HG03558 (cell line): Measurements from ENCODE around the gene FOLR3.
"Not testable (repeated sequence)": the region's sequence is repeated elsewhere in the genome, so short reads cannot be mapped to it uniquely, and the experiment has no call there.

Experiments
- ATAC-seq: cut with Tn5 transposase; IDR thresholded peaks from one replicate; pipeline ENCODE4 v1.9.1; 2021; ENCODE audit warnings: moderate number of reproducible peaks; ENCODE audit not compliant: unreplicated experiment; ENCODE audit errors: extremely low read depth

The FOLR3 gene

DNA sequence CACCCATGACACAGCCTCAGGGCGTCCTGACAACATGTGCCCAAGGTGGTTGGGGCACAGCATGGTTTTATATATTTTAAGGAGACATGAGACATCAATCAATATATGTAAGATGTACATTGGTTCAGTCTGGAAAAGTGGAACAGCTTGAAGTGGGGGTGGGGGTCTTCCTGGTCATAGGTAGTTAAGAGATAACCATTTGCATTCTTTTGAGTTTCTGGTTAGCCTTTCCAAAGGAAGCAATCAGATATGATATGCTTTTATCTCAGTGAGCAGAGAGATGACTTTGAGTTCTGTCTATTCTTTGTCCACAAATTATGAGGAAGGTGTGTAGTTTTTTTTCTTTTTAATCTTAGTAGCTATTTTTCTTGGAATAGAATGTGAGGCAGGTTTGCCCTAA lies 12.9 kb upstream of the FOLR3 start:
- no peak for ATAC-seq

GRCh38 chr11:72123117-72123653 lies 12.3 kb upstream of the FOLR3 start:
- ATAC-seq: no peak

GRCh38 chr11:72124046-72124445 lies 11.5 kb upstream of the FOLR3 start:
- ATAC-seq: no peak

- no peak for ATAC-seq
These were observed 9.6 kb upstream of the FOLR3 start for GRCh38 chr11:72125956-72126355.

GRCh38 chr11:72127923-72128322 lies 7.6 kb upstream of the FOLR3 start:
- no peak for ATAC-seq

- no peak for ATAC-seq
These were observed 6.1 kb upstream of the FOLR3 start for GRCh38 chr11:72129381-72129780.

- ATAC-seq: no peak
These were observed 2.9 kb upstream of the FOLR3 start for GRCh38 chr11:72132646-72133045.

DNA sequence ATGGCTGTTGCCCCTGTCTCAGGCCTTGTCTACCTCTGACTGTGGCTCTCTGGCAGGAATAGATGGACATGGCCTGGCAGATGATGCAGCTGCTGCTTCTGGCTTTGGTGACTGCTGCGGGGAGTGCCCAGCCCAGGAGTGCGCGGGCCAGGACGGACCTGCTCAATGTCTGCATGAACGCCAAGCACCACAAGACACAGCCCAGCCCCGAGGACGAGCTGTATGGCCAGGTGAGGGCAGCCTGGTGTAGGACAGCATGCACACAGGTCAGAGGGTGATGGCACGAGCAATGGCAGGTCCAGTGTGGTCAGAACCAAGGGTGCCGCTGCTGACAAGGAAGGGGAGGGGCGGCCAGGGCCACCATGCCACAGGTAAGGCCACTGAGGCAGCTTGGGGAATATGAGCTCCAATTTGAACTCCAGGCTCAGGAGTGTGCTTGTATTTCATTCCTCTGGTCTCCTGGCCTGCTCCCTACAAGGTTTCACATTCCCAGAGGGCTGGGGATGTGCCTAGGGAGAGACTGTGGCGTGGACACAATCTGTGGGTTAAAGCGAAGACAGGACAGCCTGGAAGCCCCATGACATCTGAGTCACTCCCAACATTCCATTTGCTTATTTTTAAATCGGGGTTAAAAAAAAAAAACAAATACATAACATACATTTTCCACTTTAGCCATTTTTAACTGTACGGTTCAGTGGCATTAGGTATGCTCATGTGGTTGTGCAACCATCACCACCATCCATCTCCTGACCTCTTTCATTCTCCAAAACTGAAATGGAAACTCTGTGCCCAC lies 562 bp downstream of the FOLR3 start:
- no peak for ATAC-seq

DNA sequence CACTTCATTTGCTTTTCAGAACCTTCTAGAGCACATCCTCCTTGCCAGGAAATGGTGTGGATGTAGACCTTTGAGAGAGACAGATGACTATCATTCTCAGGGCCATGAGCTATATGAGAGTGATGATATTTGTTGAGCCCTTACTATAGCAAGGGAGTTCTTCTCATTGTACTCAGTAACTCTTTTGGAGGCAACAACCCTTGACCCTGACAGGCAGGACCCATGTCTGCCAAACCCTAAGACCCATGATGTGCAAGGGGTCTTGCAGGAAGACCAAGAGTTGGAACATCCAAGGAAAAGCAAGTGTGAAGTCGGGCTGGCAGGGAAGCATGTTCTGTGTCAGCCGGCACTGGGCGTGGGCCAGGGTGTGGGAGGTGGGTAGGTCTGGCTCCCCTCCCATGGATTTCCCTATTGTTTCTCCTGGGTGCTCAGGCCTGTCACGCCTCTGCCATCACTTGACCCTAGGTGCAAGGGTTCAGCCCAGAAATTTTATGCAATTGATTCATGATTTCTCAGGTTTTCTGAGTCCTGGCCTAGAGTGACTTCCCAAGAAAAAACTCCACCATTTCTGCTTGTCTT lies 1.2 kb downstream of the FOLR3 start:
- no peak for ATAC-seq

DNA sequence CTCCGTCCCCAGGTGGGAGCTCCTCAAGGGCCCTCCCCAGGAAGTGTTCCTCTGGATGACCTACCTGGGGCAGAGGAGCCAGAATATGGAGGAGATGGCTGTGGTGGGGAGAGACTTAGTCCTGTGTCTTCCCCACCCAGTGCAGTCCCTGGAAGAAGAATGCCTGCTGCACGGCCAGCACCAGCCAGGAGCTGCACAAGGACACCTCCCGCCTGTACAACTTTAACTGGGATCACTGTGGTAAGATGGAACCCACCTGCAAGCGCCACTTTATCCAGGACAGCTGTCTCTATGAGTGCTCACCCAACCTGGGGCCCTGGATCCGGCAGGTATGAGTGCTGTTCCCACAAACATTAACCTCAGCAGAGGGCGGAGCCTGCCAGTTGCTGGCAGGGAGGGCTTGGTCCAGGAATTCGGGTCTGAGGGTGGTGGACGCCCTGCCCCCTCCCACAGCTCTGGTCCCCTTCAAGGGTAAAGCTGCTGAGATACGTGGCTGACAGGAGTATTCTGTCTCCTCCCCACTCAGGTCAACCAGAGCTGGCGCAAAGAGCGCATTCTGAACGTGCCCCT lies 3.4 kb downstream of the FOLR3 start:
- ATAC-seq: no peak

GRCh38 chr11:72139500-72139899 lies 4.0 kb downstream of the FOLR3 start:
- ATAC-seq: no peak

DNA sequence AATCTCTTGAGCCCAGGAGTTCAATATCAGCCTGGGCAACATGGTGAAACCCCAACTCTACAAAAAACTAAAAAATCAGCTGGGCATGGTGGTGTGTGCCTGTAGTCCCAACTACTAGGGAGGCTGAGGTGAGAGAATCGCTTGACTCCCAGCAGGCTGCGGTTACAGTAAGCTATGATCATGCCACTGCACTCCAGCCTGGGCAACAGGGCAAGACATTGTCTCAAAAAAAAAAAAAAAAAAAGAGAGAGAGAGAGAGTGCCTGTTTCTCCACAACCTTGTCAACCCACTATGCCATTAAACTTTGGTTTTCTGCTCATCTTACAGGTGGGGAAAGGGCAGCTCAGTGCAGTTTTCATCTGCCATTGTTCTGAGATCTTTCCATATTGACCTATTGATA lies 5.1 kb downstream of the FOLR3 start:
- no peak for ATAC-seq

DNA sequence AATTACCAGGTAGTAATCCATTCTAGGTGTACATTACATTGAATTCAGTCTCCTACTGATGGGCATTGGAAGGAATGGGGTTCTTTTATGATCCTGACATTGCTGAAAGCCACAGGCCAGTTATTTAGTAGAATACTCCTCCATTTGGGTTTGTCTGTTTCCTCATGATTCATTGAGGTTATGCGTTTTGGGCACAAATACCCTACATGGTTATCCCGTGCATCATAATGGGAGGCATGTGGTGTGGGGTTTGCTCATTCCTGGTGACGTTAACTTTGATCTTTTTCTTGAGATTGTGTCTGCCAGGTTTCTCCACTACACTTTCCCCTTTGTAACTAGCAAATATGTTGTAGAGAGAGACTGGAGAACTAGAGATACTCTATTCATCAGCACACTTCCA lies 5.5 kb downstream of the FOLR3 start:
- no peak for ATAC-seq

DNA sequence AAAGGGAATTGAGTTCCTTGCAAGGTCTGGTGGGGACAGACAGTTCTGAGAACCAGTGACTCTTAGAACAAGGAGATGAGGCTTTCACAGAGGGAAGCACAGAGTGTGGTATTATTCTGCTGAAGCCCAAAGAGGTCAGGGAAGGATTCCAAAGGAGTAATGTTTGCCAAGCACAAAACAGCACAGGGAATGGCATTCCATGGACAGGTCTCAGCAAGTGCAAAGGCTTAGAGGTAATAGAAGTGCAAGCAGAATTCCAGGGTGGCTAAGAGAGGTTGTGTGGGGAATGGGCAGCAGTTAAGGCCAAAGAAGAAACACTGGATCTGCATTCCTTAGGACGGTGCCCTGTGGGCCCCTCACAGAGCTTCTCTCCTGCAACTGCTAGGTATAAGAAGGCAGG lies 6.6 kb downstream of the FOLR3 start:
- ATAC-seq: not testable (repeated sequence)

- ATAC-seq: not testable (repeated sequence)
These were observed 7.0 kb downstream of the FOLR3 start for GRCh38 chr11:72142543-72142942.

DNA sequence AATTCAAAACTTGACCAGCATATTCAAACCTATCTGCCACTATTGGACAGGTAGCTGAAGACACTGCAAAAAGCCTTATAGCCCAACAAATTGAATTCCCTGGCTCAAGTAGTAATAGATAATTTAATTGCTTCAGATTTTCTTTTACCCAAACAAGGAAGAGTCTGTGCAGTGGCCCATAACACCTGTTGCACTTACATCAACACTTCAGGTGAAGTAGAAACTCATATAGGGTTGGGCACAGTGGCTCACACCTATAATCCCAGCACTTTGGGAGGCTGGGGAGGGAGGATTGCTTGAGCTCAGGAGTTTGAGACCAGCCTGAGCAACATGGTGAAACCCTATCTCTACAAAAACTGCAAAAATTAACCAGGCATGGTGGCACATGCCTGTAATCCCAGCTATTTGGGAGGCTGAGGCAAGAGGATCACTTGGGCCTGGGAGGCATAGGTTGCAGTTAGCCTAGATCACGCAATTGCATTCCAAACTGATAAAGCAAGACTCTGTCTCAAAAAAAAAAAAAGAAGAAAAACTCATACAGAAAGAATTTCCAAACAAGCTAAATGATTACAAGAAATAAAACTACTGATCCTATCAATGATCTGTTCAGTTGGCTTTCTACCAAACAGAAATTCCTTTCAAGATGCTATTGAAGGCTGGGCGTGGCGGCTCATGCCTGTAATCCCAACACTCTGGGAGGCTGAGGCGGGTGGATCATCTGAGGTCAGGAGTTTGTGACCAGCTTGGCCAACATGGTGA lies 9.5 kb downstream of the FOLR3 start:
- no peak for ATAC-seq

DNA sequence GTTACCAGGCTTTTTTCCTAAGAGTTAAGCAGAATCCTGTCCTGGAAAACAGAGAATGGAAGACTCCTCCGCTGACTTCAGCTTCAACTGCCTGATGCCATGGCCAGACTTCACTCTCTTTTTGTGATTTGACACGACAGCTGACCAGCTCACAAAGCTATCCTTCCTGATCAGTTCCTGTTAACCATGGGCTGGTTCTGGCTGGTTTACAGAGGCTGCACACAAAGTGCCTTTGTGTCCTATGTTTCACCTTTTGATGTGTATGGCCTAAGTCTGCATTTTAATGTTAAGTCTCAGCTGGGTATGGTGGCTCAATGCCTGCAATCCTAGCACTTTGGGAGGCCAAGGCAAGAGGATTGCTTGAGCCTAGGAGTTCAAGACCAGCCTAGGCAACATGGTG lies 11.1 kb downstream of the FOLR3 start:
- no peak for ATAC-seq

- no peak for ATAC-seq
These were observed 15.4 kb downstream of the FOLR3 start for GRCh38 chr11:72150882-72151281.

GRCh38 chr11:72153874-72154273 lies 18.3 kb downstream of the FOLR3 start:
- ATAC-seq: not testable (repeated sequence)

DNA sequence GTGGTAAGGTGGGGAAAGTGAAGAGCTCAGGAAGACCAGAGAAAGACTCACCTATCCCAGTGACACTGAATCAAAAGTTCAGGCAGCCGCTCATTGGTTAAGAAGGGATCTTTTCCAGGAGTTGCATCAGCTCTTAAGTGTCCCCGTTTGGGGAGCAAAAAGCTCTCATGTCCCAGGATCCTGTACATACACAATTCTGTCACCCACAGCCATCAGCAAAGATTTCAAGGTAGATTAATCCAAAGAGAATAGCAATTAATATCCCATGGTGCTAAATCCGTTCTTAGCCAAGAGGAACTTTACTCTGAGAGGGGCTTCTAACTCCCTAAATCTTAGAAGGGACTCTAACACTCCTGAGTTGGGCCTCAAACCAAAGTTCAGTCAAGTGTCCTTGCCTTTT lies 19.3 kb downstream of the FOLR3 start:
- no peak for ATAC-seq

- no peak for ATAC-seq
These were observed 20.2 kb downstream of the FOLR3 start for GRCh38 chr11:72155751-72156150.
